GM21367 (cell line): Measurements from ENCODE around the gene C1orf21.

Experiments used
- ATAC-seq: cut with Tn5 transposase; IDR thresholded peaks from one replicate; pipeline ENCODE4 v1.9.1; 2021; ENCODE audit not compliant: unreplicated experiment

C1orf21 gene

DNA sequence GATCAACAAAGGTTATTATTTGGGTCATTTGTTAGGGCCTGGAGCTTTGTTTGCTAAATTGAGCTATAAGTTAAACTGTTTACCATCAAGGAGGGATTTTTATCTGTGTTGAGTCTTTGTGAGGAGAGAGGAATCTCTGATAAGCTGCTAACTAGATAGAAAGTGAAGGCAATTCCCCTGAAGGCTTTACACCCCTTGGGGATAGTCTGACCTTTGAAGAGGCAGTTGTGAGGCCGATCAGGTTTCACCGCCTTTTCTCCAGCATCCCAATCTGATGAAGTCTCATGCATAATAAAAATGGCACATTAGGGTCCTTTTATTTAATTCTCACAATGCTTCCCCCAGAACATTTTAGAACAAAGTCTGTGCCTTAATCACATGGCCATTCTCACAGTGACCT is 21.8 kb downstream of the C1orf21 start:
- no peak for ATAC-seq

GRCh38 chr1:184409011-184409410 is 22.2 kb downstream of the C1orf21 start:
- no peak for ATAC-seq

DNA sequence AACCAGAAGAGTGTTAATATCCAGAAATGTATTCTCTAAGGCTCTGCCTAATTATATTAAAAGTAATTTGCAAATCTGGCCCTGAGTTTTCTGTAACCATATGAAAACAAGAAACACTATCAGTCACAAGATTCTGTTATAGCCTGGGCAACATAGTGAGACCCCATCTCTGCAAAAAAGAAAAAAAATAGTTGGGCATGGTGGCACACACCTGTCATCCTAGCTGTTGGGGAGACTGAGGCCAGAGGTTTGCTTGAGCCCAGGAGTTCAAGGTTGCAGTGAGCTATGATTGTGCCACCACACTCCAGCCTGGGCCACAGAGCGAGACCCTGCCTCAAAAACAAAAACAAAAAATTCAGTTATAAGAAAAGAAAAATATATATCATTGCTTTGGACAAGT is 25.6 kb downstream of the C1orf21 start:
- ATAC-seq: no peak

- no peak for ATAC-seq
Measured at GRCh38 chr1:184416481-184416880, 29.7 kb downstream of the C1orf21 start.

GRCh38 chr1:184416946-184417345 is 30.1 kb downstream of the C1orf21 start:
- no peak for ATAC-seq

GRCh38 chr1:184417916-184418315 is 31.1 kb downstream of the C1orf21 start:
- no peak for ATAC-seq

DNA sequence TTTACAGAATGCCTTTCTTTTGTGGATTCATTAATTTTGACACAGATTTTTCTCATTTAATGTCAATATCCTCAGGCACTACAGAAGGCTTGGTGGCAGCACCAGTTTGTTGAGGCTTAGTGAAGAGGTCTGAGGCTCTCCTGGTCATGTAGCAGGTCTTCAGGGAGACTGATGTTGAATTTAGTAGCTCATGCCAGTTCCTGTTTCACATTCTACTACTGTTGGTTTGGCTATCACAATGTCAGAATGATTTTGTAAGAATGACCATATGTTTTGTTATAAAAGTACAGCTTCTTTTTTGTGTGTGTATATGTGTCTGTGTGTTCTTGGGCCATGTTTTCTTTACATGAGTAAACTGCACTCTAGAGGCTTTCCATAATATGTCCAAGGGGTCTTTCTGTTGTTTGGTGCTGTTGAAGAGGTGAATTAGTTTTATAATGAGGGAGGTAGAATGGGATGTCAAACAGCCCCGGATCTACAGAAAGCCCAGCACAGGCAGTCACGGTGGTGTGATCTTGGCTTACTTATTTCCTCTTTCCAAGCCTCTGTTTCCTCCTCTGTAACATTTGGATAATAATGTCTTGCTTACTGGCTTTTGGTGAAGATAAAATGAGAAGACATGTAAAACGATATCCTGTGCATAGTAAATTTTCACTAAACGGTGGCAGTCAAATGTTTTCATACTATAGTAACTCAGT is 32.0 kb downstream of the C1orf21 start:
- ATAC-seq: no peak

GRCh38 chr1:184419350-184420161 is 32.7 kb downstream of the C1orf21 start:
- ATAC-seq: no peak

GRCh38 chr1:184422490-184423233 is 35.8 kb downstream of the C1orf21 start:
- no peak for ATAC-seq

GRCh38 chr1:184423649-184424048 is 36.8 kb downstream of the C1orf21 start:
- no peak for ATAC-seq

DNA sequence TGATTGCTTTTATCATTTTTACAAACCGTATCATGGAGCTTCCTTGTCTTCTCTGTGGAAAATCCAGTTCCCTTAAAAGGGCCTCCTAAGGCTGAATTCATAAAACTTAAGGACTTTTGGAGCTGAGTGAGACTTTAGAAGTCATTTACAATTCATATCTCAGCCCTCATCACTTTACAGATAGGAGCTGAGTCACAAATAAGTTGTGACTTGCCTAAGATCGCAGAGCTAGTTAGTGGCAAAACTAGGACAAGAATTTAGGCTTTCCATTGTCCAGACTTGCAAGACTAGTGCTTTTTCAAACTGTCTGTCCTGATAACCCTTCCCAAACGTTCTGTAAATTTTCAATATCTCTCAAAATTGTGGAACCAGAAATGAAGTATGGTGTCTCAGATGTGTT is 37.3 kb downstream of the C1orf21 start:
- no peak for ATAC-seq

DNA sequence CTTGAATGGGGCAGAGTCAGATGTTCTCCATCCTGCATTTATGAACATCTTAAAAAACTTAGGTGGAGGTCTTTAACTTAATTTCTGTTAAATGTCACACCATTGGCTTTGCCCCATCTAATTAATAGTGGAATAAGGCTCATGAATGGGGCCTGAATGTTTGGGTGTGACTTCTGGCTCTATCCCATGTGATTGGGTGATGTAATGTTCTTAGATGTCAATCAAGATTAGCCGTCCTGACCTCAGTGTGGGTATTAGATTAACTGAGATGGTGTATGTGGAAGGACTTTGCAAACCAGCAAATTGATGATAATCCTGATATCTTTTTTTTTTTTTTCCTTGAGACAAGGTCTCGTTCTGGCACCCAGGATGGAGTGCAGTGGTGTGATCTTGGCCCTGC is 38.1 kb downstream of the C1orf21 start:
- no peak for ATAC-seq

GRCh38 chr1:184425449-184426277 is 38.8 kb downstream of the C1orf21 start:
- ATAC-seq: no peak

DNA sequence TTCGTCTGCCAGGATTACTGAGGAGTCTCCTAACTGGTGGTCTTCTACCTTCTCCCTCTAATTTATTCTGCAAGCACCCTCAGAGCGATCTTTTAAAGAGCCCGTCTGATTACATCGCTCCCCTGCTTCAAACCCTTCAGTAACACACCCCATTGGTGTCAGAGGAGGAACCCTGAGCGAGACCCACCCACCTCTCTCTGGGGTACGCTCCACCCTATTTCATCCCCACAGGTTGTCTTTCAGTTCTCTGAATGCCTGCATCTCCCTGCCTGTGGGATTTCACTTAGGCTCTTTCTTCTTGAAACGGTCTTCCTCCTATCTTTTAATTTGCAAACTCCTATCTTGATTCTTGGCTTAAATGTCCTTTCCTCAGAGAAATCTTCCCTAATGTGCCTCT is 39.4 kb downstream of the C1orf21 start:
- no peak for ATAC-seq

GRCh38 chr1:184427722-184428121 is 40.9 kb downstream of the C1orf21 start:
- no peak for ATAC-seq

GRCh38 chr1:184428604-184429003 is 41.8 kb downstream of the C1orf21 start:
- no peak for ATAC-seq

DNA sequence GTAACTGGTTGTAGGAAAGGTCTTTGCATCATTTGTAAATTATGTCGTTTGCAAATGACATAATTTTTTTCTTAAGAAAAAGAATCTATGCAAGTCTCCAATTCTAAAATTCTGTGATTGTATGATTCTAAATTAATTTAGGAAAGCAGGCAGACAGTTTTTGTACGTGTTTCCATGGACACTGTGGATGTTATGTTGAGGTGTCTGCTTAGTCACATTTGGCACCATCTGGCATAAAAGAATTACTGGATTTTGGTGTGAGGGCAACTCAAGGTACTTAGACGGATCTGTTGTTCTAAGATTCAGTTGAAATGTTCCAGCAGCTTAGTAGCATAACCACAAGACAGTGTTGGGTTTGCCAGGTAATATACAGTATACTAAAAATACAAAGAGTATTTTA is 42.5 kb downstream of the C1orf21 start:
- no peak for ATAC-seq

DNA sequence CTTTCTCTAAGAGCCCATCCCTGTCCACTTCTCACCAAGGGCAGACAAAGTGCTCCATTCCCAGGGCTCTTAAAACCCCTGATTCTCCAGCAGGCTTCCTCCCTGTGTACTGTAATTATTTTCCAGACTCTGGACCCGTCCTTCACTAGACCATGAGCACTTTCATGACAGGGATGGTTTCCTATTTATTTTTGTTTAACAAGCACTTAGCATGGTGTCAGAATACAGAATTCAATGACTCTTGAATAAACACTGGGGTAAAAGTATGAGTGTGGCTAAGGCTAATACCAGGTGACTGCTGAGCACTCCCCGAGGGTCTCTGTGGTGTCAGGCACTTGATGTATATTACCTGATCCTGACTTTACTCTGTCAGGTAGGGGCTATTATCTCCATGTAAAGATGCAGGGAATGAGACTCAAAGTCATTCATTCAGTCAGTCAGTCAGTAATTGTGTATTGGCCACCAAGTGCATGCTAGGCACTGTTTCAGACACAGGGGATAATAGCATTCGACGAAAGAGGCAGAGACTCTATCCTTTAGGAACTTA is 47.2 kb downstream of the C1orf21 start:
- no peak for ATAC-seq

GRCh38 chr1:184437291-184437690 is 50.5 kb downstream of the C1orf21 start:
- ATAC-seq: no peak

DNA sequence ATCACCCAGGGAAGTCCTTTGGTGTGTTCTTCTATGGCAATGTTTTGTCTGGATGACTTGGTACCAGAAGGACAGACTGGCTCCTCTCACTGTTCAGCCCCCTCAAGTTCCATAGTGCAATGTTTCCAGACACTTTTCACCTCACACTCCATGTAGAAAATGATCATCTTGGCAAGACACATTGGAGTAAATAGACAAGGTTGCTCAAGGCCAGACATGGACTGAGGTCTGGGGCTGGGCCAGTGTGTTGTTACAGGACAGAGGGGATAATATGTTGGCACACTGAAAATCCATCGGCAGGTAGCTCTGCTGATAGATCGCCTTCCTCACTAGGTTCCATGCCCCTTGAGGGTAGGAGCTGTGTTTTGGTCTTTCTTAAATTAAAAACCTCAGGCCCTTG is 51.5 kb downstream of the C1orf21 start:
- ATAC-seq: no peak

DNA sequence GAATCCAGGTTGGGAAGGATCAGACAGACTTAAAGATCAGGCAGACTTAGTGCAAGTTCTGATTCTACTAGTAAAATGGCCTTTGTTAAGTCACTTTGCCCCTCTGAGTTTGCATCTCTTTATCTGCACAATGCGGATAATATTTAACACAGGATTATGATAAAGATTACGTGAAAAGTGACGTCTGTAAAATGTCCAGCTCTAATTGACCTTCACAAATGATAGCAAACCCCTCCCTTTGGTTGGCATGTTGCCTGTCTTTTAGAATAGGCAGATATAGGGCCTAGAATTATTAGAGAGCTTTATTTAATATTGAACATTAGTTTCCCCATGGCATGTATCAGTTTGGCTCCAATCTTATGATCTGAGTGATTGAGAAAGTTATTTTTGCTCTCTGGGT is 55.4 kb downstream of the C1orf21 start:
- ATAC-seq: no peak
